Measurements from ENCODE around the gene MUC6.

- TF ChIP-seq POLR2A (IDR thresholded peaks at IDR 0.05; ENCODE audit: low read length) (no peak), GATA1 (IDR thresholded peaks at IDR 0.05; ENCODE audit: low read depth, low read length) (no peak)
Observed at GRCh38 chr11:991711-992307, 44.7 kb downstream of the MUC6 start.
